ENCODE measurements around the gene GALNT7.

DNA sequence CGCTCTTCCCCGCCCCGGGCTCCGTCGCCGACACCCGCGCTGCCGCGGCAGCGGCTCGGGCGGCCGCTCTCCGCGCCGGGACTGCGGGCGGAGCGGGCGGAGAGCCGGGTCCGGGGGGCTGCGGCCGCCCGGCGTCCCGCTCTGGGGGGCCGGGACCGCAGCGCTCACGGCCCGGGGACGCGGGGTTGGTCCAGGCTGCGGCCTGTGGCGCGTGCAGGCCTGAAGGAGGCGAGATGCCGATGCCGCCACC, 492 bp downstream of the GALNT7 start:
- TF ChIP-seq, protein P1, sequence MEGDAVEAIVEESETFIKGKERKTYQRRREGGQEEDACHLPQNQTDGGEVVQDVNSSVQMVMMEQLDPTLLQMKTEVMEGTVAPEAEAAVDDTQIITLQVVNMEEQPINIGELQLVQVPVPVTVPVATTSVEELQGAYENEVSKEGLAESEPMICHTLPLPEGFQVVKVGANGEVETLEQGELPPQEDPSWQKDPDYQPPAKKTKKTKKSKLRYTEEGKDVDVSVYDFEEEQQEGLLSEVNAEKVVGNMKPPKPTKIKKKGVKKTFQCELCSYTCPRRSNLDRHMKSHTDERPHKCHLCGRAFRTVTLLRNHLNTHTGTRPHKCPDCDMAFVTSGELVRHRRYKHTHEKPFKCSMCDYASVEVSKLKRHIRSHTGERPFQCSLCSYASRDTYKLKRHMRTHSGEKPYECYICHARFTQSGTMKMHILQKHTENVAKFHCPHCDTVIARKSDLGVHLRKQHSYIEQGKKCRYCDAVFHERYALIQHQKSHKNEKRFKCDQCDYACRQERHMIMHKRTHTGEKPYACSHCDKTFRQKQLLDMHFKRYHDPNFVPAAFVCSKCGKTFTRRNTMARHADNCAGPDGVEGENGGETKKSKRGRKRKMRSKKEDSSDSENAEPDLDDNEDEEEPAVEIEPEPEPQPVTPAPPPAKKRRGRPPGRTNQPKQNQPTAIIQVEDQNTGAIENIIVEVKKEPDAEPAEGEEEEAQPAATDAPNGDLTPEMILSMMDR (IDR thresholded peaks at IDR 0.05), result no peak
- TF ChIP-seq POLR2A (IDR thresholded peaks at IDR 0.05) (no peak), POLR2AphosphoS5 (IDR thresholded peaks at IDR 0.05) (no peak), EP300 (IDR thresholded peaks at IDR 0.05; ENCODE audit: low read depth) (no peak)
